ENCODE data around the gene ZNF207.

The ZNF207 gene

DNA sequence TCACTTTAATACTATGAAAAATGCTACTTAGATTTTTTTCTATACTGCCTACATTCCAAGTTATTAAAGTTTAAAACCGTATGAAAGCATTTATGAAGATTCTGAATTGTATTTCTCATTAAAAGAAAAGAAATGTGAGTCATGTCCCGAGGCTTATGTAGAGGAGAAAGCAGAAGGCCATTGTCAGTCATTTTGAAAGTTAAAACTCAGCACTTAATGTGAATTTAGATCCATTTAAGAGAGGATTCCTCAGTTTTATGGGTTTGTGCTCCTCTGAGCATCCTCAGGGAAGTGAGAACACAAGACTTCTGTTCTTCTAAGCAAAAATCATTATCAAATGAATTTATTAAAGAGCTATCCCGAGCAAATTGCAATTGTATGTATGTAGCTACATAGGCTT lies 19.8 kb upstream of the ZNF207 start:
- Histone ChIP-seq H3K4me1 (ENCODE audit: low read length) (peaks cover 16% of the 10 kb centered on the region), H3K36me3 (replicated peaks; ENCODE audit: low read depth, low read length) (peaks cover 17% of the 10 kb centered on the region), H3K79me2 (ENCODE audit: low read length) (no peaks in the 10 kb centered on the region), H3K27ac (ENCODE audit: low read length) (no peak overlapping the region), H2AFZ (ENCODE audit: low read depth, low read length) (no peak overlapping the region), H4K20me1 (ENCODE audit: insufficient read depth, low read length) (no peaks in the 10 kb centered on the region), H3K9me3 (ENCODE audit: insufficient read depth, low read length) (no peaks in the 10 kb centered on the region), H3K9ac (ENCODE audit: low read length) (no peak overlapping the region), H3K4me3 (ENCODE audit: low read length) (no peak overlapping the region), H3K27me3 (ENCODE audit: low read depth, low read length) (no peaks in the 10 kb centered on the region), H3K4me2 (ENCODE audit: low read length) (no peak overlapping the region)
- TF ChIP-seq, protein P1, sequence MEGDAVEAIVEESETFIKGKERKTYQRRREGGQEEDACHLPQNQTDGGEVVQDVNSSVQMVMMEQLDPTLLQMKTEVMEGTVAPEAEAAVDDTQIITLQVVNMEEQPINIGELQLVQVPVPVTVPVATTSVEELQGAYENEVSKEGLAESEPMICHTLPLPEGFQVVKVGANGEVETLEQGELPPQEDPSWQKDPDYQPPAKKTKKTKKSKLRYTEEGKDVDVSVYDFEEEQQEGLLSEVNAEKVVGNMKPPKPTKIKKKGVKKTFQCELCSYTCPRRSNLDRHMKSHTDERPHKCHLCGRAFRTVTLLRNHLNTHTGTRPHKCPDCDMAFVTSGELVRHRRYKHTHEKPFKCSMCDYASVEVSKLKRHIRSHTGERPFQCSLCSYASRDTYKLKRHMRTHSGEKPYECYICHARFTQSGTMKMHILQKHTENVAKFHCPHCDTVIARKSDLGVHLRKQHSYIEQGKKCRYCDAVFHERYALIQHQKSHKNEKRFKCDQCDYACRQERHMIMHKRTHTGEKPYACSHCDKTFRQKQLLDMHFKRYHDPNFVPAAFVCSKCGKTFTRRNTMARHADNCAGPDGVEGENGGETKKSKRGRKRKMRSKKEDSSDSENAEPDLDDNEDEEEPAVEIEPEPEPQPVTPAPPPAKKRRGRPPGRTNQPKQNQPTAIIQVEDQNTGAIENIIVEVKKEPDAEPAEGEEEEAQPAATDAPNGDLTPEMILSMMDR (IDR thresholded peaks at IDR 0.05; ENCODE audit: low read depth, low read length), result no peak
- TF ChIP-seq EZH2phosphoT487 (IDR thresholded peaks at IDR 0.05; ENCODE audit: low read depth), result no peak

DNA sequence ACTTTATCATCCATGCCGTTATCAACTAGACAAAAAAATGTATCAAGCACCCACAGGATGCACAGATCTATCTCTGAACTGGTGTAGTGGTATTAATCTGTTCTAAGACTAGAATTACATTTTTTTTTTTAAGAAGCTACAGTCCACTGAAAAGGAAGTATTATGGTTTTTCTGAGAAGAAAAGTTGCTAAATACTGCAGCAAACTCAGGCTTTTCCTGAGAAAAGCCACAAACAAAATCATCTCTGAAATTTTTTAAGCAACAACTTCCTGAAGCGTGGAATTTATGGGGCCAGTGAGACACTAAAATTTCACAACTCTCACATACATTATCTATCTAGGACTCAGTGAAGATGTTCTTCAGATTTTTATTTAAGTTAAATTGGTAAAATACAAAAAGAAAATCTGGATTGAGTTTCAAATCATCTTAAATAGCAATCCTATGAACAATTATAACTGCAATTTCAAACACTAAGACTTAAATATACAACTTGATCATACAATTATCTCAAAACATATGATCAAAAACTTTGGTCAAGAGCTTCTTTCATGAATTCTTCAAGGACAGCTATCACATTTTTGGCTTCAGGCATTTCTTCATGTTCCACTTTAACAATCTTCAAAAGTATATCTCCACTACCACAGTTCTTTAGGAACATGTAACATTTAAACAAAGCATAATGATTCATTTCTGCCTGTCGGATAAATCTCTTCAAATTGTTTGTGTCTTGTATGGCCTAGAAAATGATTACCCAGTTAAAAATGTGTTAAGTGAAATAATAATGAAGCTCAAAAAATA lies 18.5 kb upstream of the ZNF207 start:
- no peak overlapping the region for H3K27ac ChIP-seq (ENCODE audit: low read length)
- TF ChIP-seq EZH2phosphoT487 (IDR thresholded peaks at IDR 0.05; ENCODE audit: low read depth), result no peak
- TF ChIP-seq, protein P1 (IDR thresholded peaks at IDR 0.05; ENCODE audit: low read depth, low read length), result no peak
- H3K4me3 ChIP-seq (ENCODE audit: low read length), result no peak overlapping the region

DNA sequence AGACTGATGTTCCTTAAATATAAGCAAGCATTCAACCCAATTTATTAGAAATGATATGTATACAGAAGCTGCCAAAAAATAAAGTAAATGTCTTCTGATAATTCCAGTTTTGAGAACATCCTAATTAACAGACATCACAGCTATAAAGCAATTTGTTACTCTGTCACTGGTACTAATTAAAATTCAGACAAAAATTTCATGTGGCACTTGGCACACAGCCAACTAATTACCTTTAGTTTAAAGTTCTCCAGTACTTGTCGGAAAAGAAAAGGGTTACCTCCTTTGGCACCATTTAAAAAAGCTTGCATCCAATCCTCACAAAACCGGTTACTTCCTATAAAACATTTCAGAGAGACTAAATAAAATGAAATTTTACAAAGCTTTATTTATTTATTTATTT lies 16.8 kb upstream of the ZNF207 start:
- no peaks in the 10 kb centered on the region for H4K20me1 ChIP-seq (ENCODE audit: insufficient read depth, low read length)
- H3K9ac ChIP-seq (ENCODE audit: low read length), result no peak overlapping the region
- H2AFZ ChIP-seq (ENCODE audit: low read depth, low read length), result no peak overlapping the region
- H3K27ac ChIP-seq (ENCODE audit: low read length), result no peak overlapping the region
- no peak overlapping the region for H3K4me2 ChIP-seq (ENCODE audit: low read length)
- TF ChIP-seq, protein P1 (IDR thresholded peaks at IDR 0.05; ENCODE audit: low read depth, low read length), result no peak
- no peak for TF ChIP-seq EZH2phosphoT487 (IDR thresholded peaks at IDR 0.05; ENCODE audit: low read depth)
- H3K9me3 ChIP-seq (ENCODE audit: insufficient read depth, low read length), result no peaks in the 10 kb centered on the region
- peaks cover 26% of the 10 kb centered on the region for H3K36me3 ChIP-seq (replicated peaks; ENCODE audit: low read depth, low read length)
- peaks cover 12% of the 10 kb centered on the region for H3K4me1 ChIP-seq (ENCODE audit: low read length)
- H3K4me3 ChIP-seq (ENCODE audit: low read length), result no peak overlapping the region
- no peaks in the 10 kb centered on the region for H3K27me3 ChIP-seq (ENCODE audit: low read depth, low read length)
- H3K79me2 ChIP-seq (ENCODE audit: low read length), result no peaks in the 10 kb centered on the region

More for the DNA sequence above, 18.5 kb upstream of the ZNF207 start:
- no peaks in the 10 kb centered on the region for H3K27me3 ChIP-seq (ENCODE audit: low read depth, low read length)
- H3K9me3 ChIP-seq (ENCODE audit: insufficient read depth, low read length), result no peaks in the 10 kb centered on the region
- no peak overlapping the region for H3K9ac ChIP-seq (ENCODE audit: low read length)
- no peaks in the 10 kb centered on the region for H4K20me1 ChIP-seq (ENCODE audit: insufficient read depth, low read length)
- no peak overlapping the region for H2AFZ ChIP-seq (ENCODE audit: low read depth, low read length)
- peaks cover 16% of the 10 kb centered on the region for H3K4me1 ChIP-seq (ENCODE audit: low read length)
- no peaks in the 10 kb centered on the region for H3K79me2 ChIP-seq (ENCODE audit: low read length)
- peaks cover 17% of the 10 kb centered on the region for H3K36me3 ChIP-seq (replicated peaks; ENCODE audit: low read depth, low read length)
- no peak overlapping the region for H3K4me2 ChIP-seq (ENCODE audit: low read length)

DNA sequence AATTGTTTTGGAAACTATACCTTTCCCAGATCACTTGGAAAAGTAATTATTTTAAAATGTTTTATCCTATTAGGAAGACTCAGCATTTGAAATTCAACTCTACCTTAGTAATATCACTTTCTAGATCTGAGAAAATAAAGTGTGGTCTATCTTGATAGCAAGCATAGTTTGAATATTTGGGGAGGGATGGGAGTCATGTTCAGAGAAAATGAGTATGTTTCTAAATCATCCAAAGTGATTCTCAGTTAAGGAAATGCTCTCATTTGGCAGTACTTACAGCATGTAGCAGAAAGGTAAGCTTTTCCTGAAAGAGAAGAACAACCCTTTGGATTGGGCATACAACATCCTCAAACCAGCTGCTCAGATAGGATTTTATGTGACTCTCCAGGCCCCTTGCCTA lies 14.9 kb upstream of the ZNF207 start:
- Histone ChIP-seq H3K79me2 (ENCODE audit: low read length) (no peaks in the 10 kb centered on the region), H4K20me1 (ENCODE audit: insufficient read depth, low read length) (no peaks in the 10 kb centered on the region), H3K9ac (ENCODE audit: low read length) (no peak overlapping the region), H2AFZ (ENCODE audit: low read depth, low read length) (no peak overlapping the region), H3K4me2 (ENCODE audit: low read length) (no peak overlapping the region), H3K4me3 (ENCODE audit: low read length) (no peak overlapping the region), H3K27me3 (ENCODE audit: low read depth, low read length) (no peaks in the 10 kb centered on the region), H3K27ac (ENCODE audit: low read length) (no peak overlapping the region), H3K9me3 (ENCODE audit: insufficient read depth, low read length) (no peaks in the 10 kb centered on the region), H3K4me1 (ENCODE audit: low read length) (no peaks in the 10 kb centered on the region), H3K36me3 (replicated peaks; ENCODE audit: low read depth, low read length) (peaks cover 29% of the 10 kb centered on the region)
- no peak for TF ChIP-seq EZH2phosphoT487 (IDR thresholded peaks at IDR 0.05; ENCODE audit: low read depth)
- TF ChIP-seq, protein P1 (IDR thresholded peaks at IDR 0.05; ENCODE audit: low read depth, low read length), result no peak
